ENCODE results near the gene FAM83G.

- no peak for TF ChIP-seq POLR2A (IDR thresholded peaks at IDR 0.05)
- TF ChIP-seq CTCF (IDR thresholded peaks at IDR 0.05): no peak
Observed at GRCh38 chr17:18925187-18925586, 79.4 kb downstream of the FAM83G start.
